HG02642 (cell line): ENCODE measurements around the gene SLC7A4.
"Not testable (repeated sequence)": the region's sequence is repeated elsewhere in the genome, so short reads cannot be mapped to it uniquely, and the experiment has no call there.

Experiments
- ATAC-seq: cut with Tn5 transposase; IDR thresholded peaks from one replicate; pipeline ENCODE4 v1.9.1; 2021; ENCODE audit warnings: mild to moderate bottlenecking; ENCODE audit not compliant: unreplicated experiment, poor library complexity

SLC7A4 gene

GRCh38 chr22:21044931-21045584 is 12.7 kb upstream of the SLC7A4 start:
- no peak for ATAC-seq

DNA sequence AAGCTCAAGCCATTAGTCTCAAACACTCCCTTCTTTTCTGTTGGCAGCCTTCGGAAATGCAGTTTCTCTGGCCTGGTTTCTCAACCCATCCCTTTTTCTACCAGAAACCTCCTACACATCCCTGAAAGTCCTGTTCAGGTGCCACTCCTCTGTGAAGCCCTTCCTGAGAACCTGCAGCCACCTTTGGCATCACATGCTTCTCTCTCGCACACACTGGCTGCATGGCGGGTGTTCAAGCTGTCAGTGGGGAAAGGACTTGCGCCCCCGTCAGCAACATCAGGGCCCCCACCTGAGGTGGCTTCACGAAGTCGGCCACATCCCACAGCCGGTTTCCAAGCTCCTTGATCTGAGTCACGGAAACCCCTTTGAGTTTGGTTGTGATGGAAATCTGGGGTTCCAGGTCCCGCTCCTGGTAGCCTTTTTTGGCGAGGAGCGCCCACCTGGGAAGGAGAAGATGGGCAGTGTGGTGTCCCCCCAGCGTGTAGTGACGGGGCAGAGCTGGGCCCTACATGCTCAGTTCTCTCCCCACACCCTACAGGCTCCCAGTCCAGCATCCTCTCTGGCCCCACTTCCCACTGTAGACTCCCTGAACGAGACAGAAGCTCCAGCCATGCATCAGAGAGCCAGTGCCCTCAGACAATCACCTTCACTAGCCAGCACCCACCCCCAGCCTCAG is 11.6 kb upstream of the SLC7A4 start:
- no peak for ATAC-seq

GRCh38 chr22:21042978-21043859 is 10.9 kb upstream of the SLC7A4 start:
- ATAC-seq: no peak

DNA sequence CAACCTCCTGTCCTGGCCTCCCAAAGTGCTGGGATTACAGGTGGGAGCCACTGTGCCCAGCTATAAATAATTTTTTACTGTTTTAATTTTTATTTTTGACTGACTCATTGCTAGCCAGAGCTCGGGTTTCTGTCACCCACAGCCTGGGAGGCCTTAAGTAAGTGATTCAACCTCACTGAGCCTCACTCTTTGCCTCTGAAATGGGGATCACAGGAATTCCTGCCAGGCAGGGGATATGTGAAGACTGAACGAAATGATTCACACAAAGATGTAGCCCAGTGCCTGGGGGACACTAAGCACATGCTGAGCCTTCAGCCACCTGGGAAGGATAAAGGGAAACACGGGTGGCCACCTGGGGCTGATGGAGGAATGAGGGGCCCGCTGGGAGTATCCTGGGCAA is 9.6 kb upstream of the SLC7A4 start:
- no peak for ATAC-seq

DNA sequence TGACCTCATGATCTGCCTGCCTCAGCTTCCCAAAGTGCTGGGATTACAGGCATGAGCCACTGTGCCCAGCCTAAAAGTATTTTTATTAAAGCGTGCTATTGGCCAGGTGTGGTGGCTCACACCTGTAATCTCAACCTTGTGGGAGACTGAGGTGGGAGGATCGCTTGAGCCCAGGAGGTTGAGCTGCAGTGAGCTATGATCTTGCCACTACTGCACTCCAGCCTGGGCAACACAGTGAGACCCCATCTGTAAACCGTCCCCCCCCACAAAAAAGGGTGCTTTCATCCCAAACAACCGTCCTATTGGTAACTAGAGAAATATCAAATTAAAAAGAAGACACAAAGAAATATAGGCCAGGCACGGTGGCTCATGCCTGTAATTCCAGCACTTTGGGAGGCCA is 6.8 kb upstream of the SLC7A4 start:
- ATAC-seq: not testable (repeated sequence)

- no peak for ATAC-seq
These were observed 6.0 kb upstream of the SLC7A4 start for GRCh38 chr22:21038405-21038804.

- no peak for ATAC-seq
These were observed 2.6 kb upstream of the SLC7A4 start for GRCh38 chr22:21034989-21035388.

DNA sequence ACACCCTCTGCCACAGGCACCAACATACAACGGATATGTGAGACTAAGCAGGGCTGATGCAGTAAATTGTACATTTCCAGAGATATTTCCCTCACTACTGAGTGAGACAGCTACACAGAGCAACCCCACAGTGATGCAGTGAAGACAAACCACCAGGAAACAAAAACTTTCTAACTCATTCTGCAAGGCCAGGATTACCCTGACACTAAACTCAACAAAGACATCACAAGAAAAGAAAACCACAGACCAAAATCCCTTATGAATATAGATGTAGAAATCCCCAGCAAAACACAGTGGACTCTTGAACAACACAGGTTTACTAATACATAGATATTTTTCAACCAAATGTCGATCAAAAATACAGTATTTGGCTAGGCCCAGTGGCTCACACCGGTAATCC is 1.5 kb upstream of the SLC7A4 start:
- no peak for ATAC-seq

- no peak for ATAC-seq
These were observed 717 bp upstream of the SLC7A4 start for GRCh38 chr22:21032868-21033688.

GRCh38 chr22:21031545-21032036 is 770 bp downstream of the SLC7A4 start:
- ATAC-seq: no peak

DNA sequence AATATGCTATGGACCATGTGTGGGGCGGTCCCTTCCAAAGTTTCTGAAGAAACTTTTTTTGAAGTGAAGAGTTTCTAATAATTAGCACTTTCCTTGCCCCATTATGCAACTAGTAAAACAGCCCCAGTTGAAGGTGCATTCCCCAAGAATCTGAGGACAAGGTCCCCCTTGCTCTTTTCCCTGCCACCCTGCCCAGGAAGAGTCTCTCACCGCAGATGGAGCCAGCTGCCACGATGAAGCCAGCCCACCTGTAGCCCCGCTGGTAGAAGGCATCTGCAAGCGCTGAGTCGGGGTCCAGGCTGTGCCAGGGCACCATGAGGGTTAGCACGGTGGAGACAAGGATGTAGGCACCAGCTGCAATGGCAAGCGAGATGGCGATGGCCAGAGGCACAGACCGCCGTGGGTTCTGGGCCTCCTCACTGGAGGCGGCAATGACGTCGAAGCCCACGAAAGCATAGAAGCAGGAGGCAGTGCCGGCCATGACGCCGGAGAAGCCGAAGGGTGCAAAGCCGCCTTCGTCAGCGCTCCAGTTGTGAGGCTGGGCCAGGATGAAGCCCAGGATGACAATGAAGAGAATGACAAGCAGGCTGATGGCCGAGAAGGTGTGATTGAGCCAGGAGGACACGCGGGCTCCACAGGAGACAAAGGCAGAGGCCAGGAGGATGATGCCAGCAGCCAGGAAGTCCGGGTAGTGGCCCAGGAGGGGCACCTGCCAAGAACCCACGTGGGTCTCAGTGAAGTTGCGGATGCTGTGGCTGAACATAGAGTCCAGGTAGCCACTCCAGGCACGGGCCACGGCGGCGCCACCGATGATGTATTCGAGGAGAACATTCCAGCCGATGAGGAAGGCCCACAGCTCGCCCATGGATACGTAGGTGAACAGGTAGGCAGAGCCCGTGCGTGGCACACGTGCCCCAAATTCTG is 1.5 kb downstream of the SLC7A4 start:
- ATAC-seq: no peak

DNA sequence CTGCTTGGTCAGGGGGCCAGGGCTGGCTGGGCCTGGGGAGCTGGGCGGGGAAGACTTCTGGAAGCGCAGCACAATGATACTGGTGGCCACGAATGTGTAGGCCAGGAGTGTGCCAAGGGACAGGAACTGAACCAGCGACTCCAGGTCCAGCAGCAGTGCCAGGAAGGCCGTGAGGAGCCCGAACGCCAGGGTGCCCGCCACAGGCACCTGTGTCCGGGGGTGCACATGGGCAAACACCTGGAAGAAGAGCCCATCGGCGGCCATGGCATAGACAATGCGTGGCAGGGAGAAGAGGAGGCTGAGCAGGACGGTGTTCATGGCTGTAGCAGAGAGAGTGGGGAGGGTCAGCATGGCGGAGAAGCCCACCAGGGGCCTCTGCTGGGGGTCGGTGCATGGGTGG is 2.3 kb downstream of the SLC7A4 start:
- no peak for ATAC-seq

GRCh38 chr22:21029486-21030025 is 2.8 kb downstream of the SLC7A4 start:
- no peak for ATAC-seq

DNA sequence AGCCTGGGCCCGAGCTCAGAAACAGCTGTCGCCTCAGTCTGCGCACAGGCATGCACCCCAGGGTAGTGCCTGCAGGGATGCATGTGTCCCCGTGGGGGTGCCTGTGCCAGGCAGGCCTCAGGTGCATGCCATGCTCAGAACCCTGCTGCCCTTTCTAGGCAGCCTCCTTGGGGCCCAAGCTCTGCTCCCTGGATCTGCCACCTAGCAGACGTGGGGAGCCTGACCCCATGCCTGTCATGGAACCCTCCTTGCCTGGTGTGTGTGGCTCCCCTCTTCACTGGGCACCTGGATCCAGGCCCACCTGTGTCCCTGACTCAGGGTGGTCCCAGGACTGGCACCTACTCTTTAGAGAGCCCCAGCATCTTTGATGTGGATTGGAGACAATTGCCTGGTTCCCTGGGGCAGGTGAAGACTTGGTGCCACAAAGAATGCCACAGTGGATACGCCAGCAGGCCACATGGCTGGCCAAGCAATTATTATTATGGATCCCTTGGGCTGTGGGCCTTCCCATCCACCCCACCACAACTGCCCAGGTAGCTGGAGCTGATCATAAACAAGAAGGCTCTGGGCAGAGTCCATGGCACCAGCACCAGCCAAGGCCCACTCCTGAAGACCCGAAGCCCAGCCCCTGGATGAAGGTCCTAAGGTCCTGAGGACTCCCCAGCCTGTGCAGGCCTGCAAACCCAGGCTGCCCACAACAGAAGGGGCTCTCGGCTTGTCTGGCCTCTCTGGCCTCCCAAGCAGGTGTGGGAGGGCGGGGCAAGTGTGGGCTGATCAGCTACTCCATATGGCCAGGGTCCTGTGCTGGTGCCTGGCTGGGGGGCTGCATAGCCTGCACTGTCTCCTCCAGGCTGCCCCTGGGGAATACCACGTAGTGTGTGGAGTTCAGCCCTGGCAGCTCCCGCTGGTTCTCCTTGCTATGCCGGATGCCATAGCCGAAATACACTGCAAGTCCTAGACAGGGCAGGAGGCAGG is 3.8 kb downstream of the SLC7A4 start:
- ATAC-seq: no peak

GRCh38 chr22:21026783-21027692 is 5.3 kb downstream of the SLC7A4 start:
- no peak for ATAC-seq
